DOHH2 (cell line): ENCODE measurements around the gene TTI1.

Experiments
- H3F3A ChIP-seq: fragments of 200-600 bp; sonication (generic), shearing (Covaris generic); 2 replicates; pipeline ENCODE4 v1.6.0; 2016; ENCODE audit warnings: antibody characterized with exemption, mild to moderate bottlenecking; ENCODE audit not compliant: control insufficient read depth, insufficient read depth
- H3K27ac ChIP-seq: fragments of 200-600 bp; sonication (generic); 2 replicates; pipeline ENCODE4 v1.5.1; 2014; ENCODE audit warnings: low read depth, mild to moderate bottlenecking, low read length, moderate library complexity
- H3K27me3 ChIP-seq: fragments of 200-600 bp; sonication (generic); 2 replicates; pipeline ENCODE4 v1.6.1; 2014; ENCODE audit warnings: mild to moderate bottlenecking, low read length, mixed read lengths; ENCODE audit not compliant: control insufficient read depth
- H3K36me3 ChIP-seq: fragments of 200-600 bp; sonication (generic); 2 replicates; pipeline ENCODE4 v1.6.1; 2014; ENCODE audit warnings: mild to moderate bottlenecking, low read length, moderate library complexity, mixed read lengths; ENCODE audit not compliant: control insufficient read depth
- H3K4me1 ChIP-seq: fragments of 200-600 bp; sonication (generic); 2 replicates; pipeline ENCODE4 v1.6.1; 2014; ENCODE audit warnings: mild to moderate bottlenecking, low read length, mixed read lengths; ENCODE audit not compliant: control insufficient read depth
- H3K4me2 ChIP-seq: fragments of 200-600 bp; sonication (generic); 2 replicates; pipeline ENCODE4 v1.6.0; 2014; ENCODE audit warnings: mild to moderate bottlenecking, low read length, moderate library complexity
- H3K4me3 ChIP-seq: fragments of 200-600 bp; sonication (generic); 2 replicates; pipeline ENCODE4 v1.5.1; 2014; ENCODE audit warnings: mild to moderate bottlenecking, low read length, mixed read lengths
- H3K79me2 ChIP-seq: fragments of 200-600 bp; sonication (generic); 2 replicates; pipeline ENCODE4 v1.6.1; 2014; ENCODE audit warnings: mild to moderate bottlenecking, low read length, mixed read lengths; ENCODE audit not compliant: control insufficient read depth
- H3K9me2 ChIP-seq: fragments of 200-600 bp; sonication (generic); replicated peaks from 2 replicates; pipeline ENCODE4 v1.6.1; 2014; ENCODE audit warnings: mild to moderate bottlenecking, low read length, mixed read lengths; ENCODE audit not compliant: control insufficient read depth
- H3K9me3 ChIP-seq: fragments of 200-600 bp; sonication (generic); 2 replicates; pipeline ENCODE4 v1.6.1; 2014; ENCODE audit warnings: antibody characterized with exemption, low read length, mixed read lengths; ENCODE audit not compliant: control insufficient read depth, insufficient read depth
- H4K20me1 ChIP-seq: fragments of 200-600 bp; sonication (generic); 2 replicates; pipeline ENCODE4 v1.6.0; 2014; ENCODE audit warnings: low read depth, mild to moderate bottlenecking, antibody characterized with exemption, low read length, moderate library complexity; ENCODE audit not compliant: control insufficient read depth, insufficient read depth
- EZH2phosphoT487 ChIP-seq: fragments of 200-600 bp; sonication (generic); IDR thresholded peaks from 2 replicates; pipeline ENCODE4 v1.6.1; 2017; ENCODE audit warnings: borderline replicate concordance, mild to moderate bottlenecking, antibody characterized with exemption, low read length, moderate library complexity, mixed read lengths
- TF ChIP-seq, protein P1 (sequence below): fragments of 200-600 bp; sonication (generic); IDR thresholded peaks from one replicate; pipeline ENCODE4 v1.5.1; 2014; ENCODE audit warnings: antibody characterized with exemption, mild to moderate bottlenecking, low read depth, low read length; ENCODE audit not compliant: poor library complexity, severe bottlenecking

Gene TTI1

DNA sequence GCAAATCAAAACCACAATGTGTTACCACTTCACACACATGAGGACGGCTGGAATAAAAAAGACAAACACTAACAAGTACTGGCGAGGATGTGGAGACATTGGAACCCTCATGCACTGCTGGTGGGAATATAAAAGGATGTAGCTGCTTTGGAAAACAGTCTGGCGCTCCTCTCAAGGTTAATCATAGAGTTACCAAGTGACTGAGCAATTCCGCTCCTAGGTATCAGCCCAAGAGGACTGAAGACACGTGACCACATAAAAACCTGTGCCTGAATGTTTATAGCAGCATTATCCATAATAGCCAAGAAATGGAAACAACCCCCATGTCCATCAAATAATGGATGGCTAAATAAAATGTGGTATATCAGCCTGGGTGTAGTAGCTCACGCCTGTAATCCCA is 85.3 kb downstream of the TTI1 start:
- H3K9me2 ChIP-seq = no peaks in the 10 kb centered on the region
- TF ChIP-seq EZH2phosphoT487 = no peak
- TF ChIP-seq, protein P1, sequence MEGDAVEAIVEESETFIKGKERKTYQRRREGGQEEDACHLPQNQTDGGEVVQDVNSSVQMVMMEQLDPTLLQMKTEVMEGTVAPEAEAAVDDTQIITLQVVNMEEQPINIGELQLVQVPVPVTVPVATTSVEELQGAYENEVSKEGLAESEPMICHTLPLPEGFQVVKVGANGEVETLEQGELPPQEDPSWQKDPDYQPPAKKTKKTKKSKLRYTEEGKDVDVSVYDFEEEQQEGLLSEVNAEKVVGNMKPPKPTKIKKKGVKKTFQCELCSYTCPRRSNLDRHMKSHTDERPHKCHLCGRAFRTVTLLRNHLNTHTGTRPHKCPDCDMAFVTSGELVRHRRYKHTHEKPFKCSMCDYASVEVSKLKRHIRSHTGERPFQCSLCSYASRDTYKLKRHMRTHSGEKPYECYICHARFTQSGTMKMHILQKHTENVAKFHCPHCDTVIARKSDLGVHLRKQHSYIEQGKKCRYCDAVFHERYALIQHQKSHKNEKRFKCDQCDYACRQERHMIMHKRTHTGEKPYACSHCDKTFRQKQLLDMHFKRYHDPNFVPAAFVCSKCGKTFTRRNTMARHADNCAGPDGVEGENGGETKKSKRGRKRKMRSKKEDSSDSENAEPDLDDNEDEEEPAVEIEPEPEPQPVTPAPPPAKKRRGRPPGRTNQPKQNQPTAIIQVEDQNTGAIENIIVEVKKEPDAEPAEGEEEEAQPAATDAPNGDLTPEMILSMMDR = no peak
- H4K20me1 ChIP-seq = no peaks in the 10 kb centered on the region
- H3K79me2 ChIP-seq = no peaks in the 10 kb centered on the region
- no peaks in the 10 kb centered on the region; the same call in 1 of the 2 replicates for H3K4me1 ChIP-seq
- H3K36me3 ChIP-seq = no peaks in the 10 kb centered on the region
- no peak overlapping the region for H3K27ac ChIP-seq
- no peak overlapping the region for H3K4me3 ChIP-seq
- H3K4me2 ChIP-seq = no peak overlapping the region
- H3K27me3 ChIP-seq = no peaks in the 10 kb centered on the region
- H3K9me3 ChIP-seq = no peaks in the 10 kb centered on the region
- no peaks in the 10 kb centered on the region for H3F3A ChIP-seq

DNA sequence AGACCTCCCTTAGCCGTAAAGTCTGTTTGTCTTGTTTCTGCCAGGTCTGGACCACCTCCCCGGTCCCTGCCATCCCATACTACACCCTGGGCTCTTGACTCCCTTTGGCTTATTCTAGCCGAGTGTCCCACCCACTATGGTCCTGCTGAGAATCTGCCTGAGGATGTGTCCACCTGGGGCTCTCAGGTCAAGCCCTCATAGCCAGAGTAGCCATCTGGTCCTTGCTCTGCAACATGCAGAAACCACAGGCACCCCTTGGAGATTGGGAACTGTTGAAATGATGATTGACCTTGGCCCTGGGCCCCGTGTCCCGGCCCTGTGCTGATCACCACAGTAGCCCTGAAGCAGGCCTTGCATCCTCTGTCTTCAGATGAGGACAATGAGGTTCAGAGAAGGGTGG is 86.3 kb downstream of the TTI1 start:
- no peak for TF ChIP-seq EZH2phosphoT487
- TF ChIP-seq, protein P1 = no peak
- no peaks in the 10 kb centered on the region for H3K79me2 ChIP-seq
- no peak overlapping the region for H3K4me3 ChIP-seq
- no peaks in the 10 kb centered on the region; the same call in none of the 2 replicates for H3K4me1 ChIP-seq
- H4K20me1 ChIP-seq = no peaks in the 10 kb centered on the region
- no peaks in the 10 kb centered on the region for H3K9me2 ChIP-seq
- H3K27me3 ChIP-seq = no peaks in the 10 kb centered on the region
- H3K27ac ChIP-seq = no peak overlapping the region
- no peaks in the 10 kb centered on the region for H3K9me3 ChIP-seq
- H3F3A ChIP-seq = no peaks in the 10 kb centered on the region
- H3K36me3 ChIP-seq = no peaks in the 10 kb centered on the region
- H3K4me2 ChIP-seq = no peak overlapping the region

DNA sequence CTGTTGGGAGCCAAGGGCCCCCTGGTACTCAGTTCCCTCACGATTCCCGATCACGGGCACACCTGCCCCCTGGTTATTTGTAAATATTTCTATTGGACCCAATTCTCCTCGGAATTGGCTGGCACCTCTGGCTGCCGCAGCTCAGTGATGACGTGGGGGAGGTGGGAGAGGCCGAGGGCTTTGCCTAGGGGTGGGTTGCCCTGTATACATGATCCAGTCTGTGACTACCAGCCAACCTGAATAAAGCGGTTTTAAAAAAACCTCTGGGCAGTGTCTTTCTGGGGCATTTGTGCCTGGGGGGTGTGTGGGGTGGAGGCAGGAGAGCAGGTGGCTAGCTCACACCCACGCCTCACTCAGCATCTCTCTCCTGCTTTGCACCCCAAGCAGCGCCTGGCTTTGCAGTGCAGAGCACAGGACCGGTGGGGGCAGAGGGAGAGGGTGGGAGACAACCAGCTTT is 88.1 kb downstream of the TTI1 start:
- no peak overlapping the region for H3K27ac ChIP-seq
- no peaks in the 10 kb centered on the region for H3K27me3 ChIP-seq
- H3K4me1 ChIP-seq = no peaks in the 10 kb centered on the region; the same call in none of the 2 replicates
- no peaks in the 10 kb centered on the region for H3K36me3 ChIP-seq
- no peaks in the 10 kb centered on the region for H3K79me2 ChIP-seq
- no peaks in the 10 kb centered on the region for H4K20me1 ChIP-seq
- TF ChIP-seq, protein P1 = no peak
- no peak for TF ChIP-seq EZH2phosphoT487
- no peaks in the 10 kb centered on the region for H3K9me3 ChIP-seq
- no peak overlapping the region for H3K4me2 ChIP-seq
- no peak overlapping the region for H3K4me3 ChIP-seq
- no peaks in the 10 kb centered on the region for H3K9me2 ChIP-seq
- no peaks in the 10 kb centered on the region for H3F3A ChIP-seq
